Fibroblast of peridontal ligament (primary cell): ENCODE results near the gene ZNF77.
A peak's percentile ranks its signal among the peaks of the same experiment; 100 is the strongest.
"Not testable (repeated sequence)": the region's sequence is repeated elsewhere in the genome, so short reads cannot be mapped to it uniquely, and the experiment has no call there.

ENCODE experiments used
- DNase-seq: peaks from one replicate; pipeline ENCODE4 v3.0.0-alpha.2; 2010; ENCODE audit errors: extremely low read depth

ZNF77 gene

DNA sequence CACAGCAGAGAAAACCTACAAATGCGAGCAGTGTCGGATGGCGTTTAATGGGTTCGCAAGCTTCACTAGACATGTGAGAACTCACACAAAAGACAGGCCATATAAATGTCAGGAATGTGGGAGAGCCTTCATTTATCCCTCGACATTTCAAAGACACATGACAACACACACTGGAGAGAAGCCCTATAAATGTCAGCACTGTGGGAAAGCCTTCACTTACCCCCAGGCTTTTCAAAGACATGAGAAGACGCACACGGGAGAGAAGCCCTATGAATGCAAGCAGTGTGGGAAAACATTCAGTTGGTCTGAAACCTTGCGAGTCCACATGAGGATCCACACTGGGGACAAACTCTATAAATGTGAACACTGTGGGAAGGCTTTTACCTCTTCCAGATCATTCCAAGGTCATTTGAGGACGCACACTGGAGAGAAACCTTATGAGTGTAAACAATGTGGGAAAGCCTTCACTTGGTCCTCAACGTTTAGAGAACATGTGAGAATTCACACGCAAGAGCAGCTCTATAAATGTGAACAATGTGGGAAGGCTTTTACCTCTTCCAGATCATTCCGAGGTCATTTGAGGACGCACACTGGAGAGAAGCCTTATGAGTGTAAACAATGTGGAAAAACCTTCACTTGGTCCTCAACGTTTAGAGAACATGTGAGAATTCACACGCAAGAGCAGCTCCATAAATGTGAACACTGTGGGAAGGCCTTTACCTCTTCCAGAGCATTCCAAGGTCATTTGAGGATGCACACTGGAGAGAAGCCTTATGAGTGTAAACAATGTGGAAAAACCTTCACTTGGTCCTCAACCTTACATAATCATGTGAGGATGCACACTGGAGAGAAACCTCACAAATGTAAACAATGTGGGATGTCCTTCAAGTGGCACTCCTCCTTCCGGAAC, 27.2 kb downstream of the ZNF77 start:
- DNase-seq = no peak

DNA sequence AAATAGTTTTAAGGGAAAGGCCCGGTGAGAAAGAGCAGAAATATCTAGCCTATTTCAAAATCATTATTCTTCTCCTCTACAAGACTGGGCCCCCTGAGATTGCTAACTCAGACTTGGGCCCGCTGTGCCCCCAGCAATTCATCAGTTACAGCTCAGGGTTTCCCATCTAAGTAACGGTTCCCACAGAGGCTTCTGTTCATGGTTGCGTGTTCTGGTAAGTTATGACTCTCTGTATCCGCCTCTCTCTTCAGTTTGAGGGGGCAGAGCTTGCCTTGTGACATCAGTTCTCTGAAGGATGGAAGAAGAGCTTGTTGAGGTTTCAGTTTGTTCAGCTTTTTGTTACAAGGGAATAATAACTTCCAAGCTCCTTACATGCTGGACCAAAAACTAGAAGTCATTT, 32.5 kb downstream of the ZNF77 start:
- no peak for DNase-seq

DNA sequence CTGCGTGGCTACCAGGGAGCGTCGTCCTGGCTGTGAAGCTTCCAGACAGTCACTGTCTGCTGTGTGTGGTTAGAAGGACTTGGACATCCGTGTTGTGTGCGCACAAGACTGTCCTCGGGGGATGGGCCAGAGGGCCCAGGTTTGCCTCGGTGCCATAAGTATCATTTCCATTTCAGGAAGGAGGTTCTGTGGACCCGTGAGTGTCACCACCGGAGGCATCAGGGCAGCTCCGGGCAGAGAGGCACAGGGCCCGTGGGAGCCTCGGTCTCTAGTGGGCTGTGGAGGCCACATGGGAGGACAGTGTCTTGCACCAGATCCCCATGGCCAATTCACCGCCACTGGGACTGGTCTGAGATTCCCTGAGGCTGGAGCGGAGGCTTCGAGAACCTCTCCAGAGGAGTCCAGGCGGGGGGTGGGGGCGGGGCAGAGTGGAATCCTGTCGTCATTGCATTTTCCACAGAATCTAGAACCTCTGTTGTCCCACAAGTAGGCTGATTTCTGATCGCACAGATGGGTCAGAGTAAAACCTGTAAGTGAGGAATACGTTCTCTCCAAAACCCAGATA, 38.1 kb downstream of the ZNF77 start:
- no peak for DNase-seq

DNA sequence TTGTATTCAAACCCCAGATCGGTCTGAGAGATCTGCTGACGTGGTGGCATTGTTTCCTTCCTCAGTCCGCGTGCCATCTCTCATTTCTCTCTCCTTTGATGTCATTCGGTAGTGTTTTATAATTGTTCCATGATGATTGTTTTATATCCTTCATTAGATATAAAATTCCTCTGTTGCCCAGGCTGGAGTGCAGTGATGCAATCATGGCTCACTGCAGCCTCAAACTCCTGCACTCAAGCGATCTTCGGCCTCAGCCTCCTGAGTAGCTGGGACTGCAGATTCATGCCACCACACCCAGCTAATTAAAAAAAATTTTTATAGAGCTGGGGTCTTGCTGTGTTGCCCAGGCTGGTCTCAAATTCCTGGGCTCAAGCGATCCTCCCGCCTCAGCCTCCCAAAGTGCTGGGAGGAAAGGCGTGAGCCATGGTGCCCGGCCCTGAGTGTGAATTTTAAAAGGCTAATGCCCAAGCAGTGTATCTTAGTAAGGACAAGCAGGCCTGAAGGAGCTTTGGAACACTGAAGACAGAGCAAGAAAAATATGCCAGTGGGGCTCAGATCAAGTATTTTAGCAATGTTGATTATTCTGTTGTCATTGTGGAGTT, 38.8 kb downstream of the ZNF77 start:
- DNase-seq = no peak

DNA sequence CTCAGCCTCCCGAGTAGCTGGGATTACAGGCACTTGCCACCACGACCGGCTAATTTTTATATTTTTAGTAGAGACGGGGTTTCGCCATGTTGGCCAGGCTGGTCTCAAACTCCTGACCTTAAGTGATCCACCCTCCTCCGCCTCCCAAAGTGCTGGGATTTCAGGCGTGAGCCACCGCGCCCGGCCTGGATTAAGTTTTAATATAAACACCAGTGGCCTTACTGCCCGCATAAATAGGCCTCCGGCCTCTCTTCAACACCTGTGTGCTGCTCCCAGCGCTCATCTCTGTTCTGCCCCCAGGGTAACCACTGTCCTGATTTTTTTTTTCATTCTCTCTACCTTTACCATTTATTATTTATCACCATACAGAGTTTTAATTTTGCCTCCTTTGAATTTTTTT, 41.4 kb downstream of the ZNF77 start:
- not testable (repeated sequence) for DNase-seq

DNA sequence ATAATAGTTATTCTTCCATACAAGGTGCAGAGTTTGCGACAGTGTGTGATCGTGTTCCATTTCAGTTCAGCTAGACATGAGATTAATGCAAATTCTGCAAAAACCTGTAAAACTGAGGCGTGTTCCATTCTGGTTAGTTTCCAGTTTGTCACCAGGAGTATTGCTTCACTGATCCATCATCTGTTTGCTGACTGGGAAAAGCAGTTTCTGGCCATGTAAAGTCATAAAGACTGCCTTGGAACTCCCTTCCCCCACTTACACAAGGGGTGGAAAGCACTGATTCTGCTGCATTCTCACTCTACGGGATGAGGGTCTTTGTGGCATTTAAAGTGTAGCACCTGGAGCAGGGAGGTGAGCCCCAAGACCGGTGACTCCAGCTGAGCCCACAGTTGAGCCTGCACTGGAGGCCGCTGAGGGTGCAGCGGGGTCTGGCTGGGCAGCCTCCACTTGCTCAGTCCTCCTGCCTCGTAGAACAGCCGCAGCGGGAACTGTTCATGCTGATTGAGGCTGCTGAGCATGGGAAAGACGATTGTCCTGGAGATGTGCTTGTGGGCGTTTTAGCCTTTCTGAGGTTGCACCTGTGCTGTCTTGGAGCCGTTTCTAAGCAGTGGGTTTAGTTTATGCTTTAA, 42.1 kb downstream of the ZNF77 start:
- no peak for DNase-seq

DNA sequence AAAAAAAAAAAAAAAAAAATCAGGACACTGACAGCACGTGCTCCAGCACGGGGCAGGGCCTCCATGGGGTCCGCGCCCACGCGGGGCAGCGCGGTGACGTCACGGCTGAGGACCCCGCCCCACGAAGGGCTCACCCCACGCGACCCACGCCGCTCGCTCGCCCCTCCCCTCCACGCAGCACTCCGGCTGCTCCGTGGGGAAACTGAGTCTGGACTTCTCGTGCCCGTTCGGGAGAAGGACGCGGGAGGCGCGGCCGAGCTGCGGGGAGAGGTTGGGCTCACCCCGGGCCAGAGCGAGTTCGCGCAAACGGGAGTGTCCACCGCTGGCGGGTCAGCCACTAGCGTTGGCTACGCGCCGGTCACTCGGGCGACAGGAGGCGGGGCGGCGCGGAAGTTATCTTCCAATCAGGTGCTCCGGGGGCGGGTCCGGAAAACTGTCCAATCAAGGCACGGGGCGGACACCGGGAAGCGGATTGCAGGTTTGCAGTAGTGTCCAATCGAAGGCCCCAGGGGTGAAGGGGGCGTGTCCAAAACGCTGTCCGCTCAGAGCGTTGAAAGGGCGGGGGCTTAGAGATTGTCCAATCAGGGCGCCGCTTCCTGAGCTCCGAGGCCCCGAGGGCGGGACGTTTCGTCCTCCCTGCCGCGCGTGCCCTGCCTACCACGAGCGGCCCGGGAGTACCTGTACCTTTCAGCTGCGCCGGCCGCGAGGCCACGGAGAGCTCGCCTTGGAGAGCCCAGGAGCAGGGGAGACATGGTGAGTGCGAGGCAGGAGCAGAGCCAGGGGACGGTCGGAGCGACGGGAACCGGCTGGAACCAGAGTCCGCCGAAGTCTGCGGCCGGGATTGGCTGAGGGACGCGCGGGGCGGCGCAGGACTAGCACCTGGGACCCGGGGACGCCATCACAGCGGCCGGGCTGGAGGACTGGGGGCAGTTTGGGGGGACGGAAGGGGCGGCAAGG, 44.2 kb downstream of the ZNF77 start, which contains the start of gene ZNF57:
Gene ZNF57 (plus strand): TSS at position 633 of the 957 bp plus-strand sequence. CDS start 118 bp downstream, at position 751.
- DNase-seq = peak; percentile 98

DNA sequence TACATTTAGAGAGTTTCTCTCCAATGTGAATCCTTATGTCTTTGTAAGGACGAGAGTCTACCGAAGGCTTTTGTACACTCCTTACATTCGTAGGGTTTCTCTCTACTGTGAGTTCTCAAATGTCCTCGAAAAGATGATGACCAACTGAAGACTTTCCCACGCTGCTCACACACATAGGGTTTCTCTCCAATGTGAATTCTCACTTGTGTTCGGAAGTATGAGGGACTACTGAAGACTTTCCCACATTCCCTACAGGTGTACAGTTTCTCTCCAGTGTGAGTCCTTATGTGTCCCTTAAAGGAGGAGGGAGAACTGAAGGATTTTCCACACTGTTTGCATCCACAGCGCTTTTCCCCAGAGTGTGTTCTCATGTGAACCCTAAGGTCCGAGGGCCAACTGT, 48.1 kb downstream of the ZNF77 start:
- no peak for DNase-seq

DNA sequence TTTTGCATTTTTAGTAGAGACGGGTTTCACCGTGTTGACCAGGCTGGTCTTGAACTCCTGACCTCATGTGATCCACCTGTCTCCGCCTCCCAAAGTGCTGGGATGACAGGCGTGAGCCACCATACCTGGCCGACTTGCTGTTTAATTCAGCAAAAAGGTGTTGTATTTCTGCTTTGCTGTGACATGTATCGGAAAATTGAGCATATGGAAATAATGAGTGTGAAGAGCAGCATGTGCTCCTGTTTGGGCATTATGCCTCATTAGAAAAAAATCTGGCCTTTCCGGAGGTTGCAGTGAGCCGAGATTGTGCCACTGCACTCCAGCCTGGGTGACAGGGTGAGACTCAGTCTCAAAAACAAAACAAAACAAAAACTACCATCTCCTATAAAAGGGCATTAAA, 54.2 kb downstream of the ZNF77 start:
- not testable (repeated sequence) for DNase-seq

DNA sequence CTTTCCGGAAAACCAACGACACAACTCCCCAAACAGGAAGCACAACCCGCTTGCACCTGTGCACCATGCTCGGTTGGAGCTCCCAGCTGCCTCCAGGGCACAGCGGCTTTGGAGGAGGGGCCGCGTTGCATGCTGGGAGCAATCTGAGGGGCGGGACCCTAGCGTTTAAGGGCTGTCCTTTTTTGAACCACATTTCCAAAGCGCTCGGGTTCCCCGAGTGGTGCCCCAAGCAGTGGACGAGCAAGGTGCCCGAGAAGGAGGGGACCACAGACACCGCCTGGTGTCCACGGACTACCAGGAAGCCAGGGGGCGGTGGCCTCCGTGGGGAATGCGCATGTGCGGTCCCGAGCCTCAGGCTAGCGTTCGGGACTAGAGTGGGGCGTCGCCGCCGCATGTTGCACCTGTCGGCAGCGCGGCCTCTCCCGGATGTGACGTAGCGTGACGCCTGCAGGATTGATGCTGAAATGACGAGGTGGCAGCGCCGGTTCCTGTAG, 56.0 kb downstream of the ZNF77 start:
- no peak for DNase-seq

DNA sequence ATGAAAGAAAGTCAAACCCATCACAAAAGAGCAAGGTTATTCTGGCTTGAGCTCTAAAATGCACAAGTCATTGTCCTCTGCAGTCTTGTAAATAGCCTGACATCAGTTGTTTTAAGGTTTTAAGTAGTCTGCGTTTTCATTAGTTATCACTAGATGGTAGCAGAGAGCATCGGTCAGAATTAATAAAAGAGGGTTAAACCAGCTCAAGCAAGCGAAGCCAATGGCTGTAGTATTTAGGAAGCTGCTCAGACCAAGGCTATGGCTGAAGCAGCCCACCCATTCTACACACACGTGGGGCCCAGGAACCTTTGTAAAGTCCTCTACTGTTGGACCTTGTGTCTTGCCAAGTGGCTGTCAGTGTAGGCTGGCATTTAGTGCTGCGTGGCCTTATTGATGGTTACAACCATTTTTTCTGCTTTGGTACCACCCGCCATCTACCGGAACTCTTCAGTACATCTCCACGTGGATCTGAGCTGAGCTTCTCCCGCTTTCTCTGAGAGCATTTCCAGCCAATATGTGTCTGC, 57.3 kb downstream of the ZNF77 start:
- DNase-seq = peak; percentile 80

DNA sequence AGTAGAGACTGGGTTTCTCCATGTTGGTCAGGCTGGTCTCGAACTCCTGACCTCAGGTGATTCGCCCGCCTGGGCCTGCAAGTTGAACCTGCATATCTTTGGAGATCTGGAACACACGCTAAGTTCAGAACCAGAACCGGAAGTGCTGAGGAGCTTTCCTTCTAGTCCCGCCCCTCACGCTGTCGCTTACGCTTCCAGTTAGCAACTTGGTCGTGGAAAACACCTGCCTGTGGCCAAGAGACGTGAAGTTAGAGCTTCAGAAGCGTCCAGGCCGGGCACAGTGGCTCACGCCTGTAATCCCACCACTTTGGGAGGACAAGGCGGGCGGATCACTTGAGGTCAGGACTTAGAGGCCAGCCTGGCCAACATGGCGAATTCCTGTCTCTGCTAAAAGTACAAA, 59.0 kb downstream of the ZNF77 start:
- no peak for DNase-seq

DNA sequence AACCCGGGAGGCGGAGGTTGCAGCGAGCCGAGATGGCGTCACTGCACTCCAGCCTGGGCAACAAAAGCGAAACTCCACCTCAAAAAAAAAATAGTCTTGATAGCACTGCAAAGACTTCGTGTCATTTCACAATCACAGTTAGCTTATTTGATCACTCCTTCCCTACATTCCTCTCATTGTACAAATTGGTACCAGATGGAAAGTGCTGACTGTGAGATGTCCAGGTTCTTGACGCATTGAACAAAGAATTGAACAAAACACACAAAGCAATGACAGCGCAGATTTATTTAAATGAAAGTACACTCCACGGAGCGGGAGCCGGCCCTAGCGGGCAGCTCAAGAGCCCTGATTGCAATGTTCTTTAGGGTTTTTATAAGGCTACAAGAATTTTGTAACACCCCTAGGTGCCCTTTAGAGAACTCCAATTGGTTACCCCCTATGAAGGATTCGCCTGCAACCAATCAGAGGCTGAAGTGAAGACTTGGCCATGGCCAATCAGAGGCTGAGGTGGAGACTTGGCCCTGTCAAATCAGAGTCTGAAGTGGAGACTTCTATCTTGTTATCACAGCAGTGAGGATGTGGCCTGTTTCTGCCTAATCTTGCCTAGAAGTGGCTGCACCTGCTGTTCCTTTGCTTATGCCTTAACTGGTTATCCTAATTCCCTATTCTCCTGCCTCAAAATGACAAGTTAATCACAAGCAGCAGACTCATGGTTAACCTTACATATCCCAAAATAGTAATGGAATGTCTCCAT, 60.9 kb downstream of the ZNF77 start:
- DNase-seq = peak; percentile 23
